ENCODE results near the gene DOK1. TPM values are rescaled to one million over a fixed set of nuclear protein-coding genes. Genes with fewer than 3 reads are reported as not detected.

DOK1 gene
- 3.5 to 5.2 TPM (median 4.4 TPM) in 5 replicates for total RNA-seq (2022; extraction: Qiagen RNA extraction)

GRCh38 chr2:74553892-74554819, at the start of gene DOK1, which contains the start of gene LOXL3:
Gene DOK1 (plus strand): TSS chr2:74554720. CDS start chr2:74554755, 35 bp downstream.
Gene LOXL3 (minus strand): TSS chr2:74553942. CDS start chr2:74552634, 1,308 bp downstream.

GRCh38 chr2:74507145-74507925, 47.2 kb upstream of the DOK1 start, which contains the start of gene PCGF1:
Gene PCGF1 (minus strand): TSS chr2:74507695. CDS start chr2:74507668, 27 bp downstream.

GRCh38 chr2:74514368-74515270, 39.9 kb upstream of the DOK1 start, which contains the start of gene TLX2:
Gene TLX2 (plus strand): TSS chr2:74514450. CDS start chr2:74514807, 357 bp downstream.

GRCh38 chr2:74525717-74526648, 28.5 kb upstream of the DOK1 start, which contains the start of gene DQX1:
Gene DQX1 (minus strand): TSS chr2:74526231. CDS start chr2:74525729, 502 bp downstream.

GRCh38 chr2:74529357-74530238, 24.9 kb upstream of the DOK1 start, which contains the start of the genes AUP1 and HTRA2:
Gene AUP1 (minus strand): TSS chr2:74529706. CDS start chr2:74529629, 77 bp downstream.
Gene HTRA2 (plus strand): TSS chr2:74529933. CDS start chr2:74530007, 74 bp downstream.

Other genes starting within 250 kb of the DOK1 start
- gene SLC4A5, start 211.3 kb upstream of the DOK1 start, total RNA-seq (2022; extraction: Qiagen RNA extraction): 0.15 to 0.34 TPM (median 0.28 TPM) in 5 replicates
- gene DCTN1, start 174.4 kb upstream of the DOK1 start, total RNA-seq (2022; extraction: Qiagen RNA extraction): 108 to 168 TPM (median 160 TPM) in 5 replicates
- 3.3 to 3.7 TPM (median 3.6 TPM) in 5 replicates for gene C2orf81, start 133.1 kb upstream of the DOK1 start, total RNA-seq (2022; extraction: Qiagen RNA extraction)
- 75.2 to 80.4 TPM (median 77.7 TPM) in 5 replicates for gene WDR54, start 133.0 kb upstream of the DOK1 start, total RNA-seq (2022; extraction: Qiagen RNA extraction)
- 14.2 to 25.4 TPM (median 23.2 TPM) in 5 replicates for gene RTKN, start 112.8 kb upstream of the DOK1 start, total RNA-seq (2022; extraction: Qiagen RNA extraction)
- 42.3 to 51.4 TPM (median 47.4 TPM) in 5 replicates for gene INO80B, start 99.6 kb upstream of the DOK1 start, total RNA-seq (2022; extraction: Qiagen RNA extraction)
- 44.4 to 86.4 TPM (median 77.7 TPM) in 5 replicates for gene WBP1, start 96.3 kb upstream of the DOK1 start, total RNA-seq (2022; extraction: Qiagen RNA extraction)
- gene MOGS, start 89.3 kb upstream of the DOK1 start, total RNA-seq (2022; extraction: Qiagen RNA extraction): 37.2 to 52.8 TPM (median 51.3 TPM) in 5 replicates
- 108 to 154 TPM (median 133 TPM) in 5 replicates for gene MRPL53, start 82.0 kb upstream of the DOK1 start, total RNA-seq (2022; extraction: Qiagen RNA extraction)
- gene CCDC142, start 71.7 kb upstream of the DOK1 start, total RNA-seq (2022; extraction: Qiagen RNA extraction): 6.6 to 14.5 TPM (median 12.6 TPM) in 5 replicates
- gene TTC31, start 71.6 kb upstream of the DOK1 start, total RNA-seq (2022; extraction: Qiagen RNA extraction): 10.6 to 16.6 TPM (median 15.0 TPM) in 5 replicates
- gene LBX2, start 55.1 kb upstream of the DOK1 start, total RNA-seq (2022; extraction: Qiagen RNA extraction): 2.7 to 3.7 TPM (median 3.0 TPM) in 5 replicates
- 29.3 to 38.9 TPM (median 31.6 TPM) in 5 replicates for gene PCGF1, start 47.0 kb upstream of the DOK1 start, total RNA-seq (2022; extraction: Qiagen RNA extraction)
- gene TLX2, start 40.3 kb upstream of the DOK1 start, total RNA-seq (2022; extraction: Qiagen RNA extraction): 0.17 to 0.31 TPM (median 0.21 TPM) in 5 replicates
- gene DQX1, start 28.5 kb upstream of the DOK1 start, total RNA-seq (2022; extraction: Qiagen RNA extraction): 0.07 to 0.15 TPM (median 0.08 TPM) in 3 of 5 replicates, not detected in the others
- 176 to 254 TPM (median 231 TPM) in 5 replicates for gene AUP1, start 25.0 kb upstream of the DOK1 start, total RNA-seq (2022; extraction: Qiagen RNA extraction)
- 31.4 to 39.0 TPM (median 38.8 TPM) in 5 replicates for gene HTRA2, start 24.8 kb upstream of the DOK1 start, total RNA-seq (2022; extraction: Qiagen RNA extraction)
- gene LOXL3, start 778 bp upstream of the DOK1 start, total RNA-seq (2022; extraction: Qiagen RNA extraction): 0.22 to 0.58 TPM (median 0.35 TPM) in 5 replicates
- gene M1AP, start 93.6 kb downstream of the DOK1 start, total RNA-seq (2022; extraction: Qiagen RNA extraction): not detected in 5 replicates
- 8.4 to 13.4 TPM (median 11.8 TPM) in 5 replicates for gene SEMA4F, start 99.5 kb downstream of the DOK1 start, total RNA-seq (2022; extraction: Qiagen RNA extraction)